Vagina (tissue), 2 donors: Measurements from ENCODE around the gene RASSF7. TPM values are rescaled to one million over a fixed set of nuclear protein-coding genes. Genes with fewer than 3 reads are reported as not detected.

Experiments used
- DNase-seq, 2 donors: peaks; one replicate each; pipeline ENCODE4 v3.0.0-alpha.2; 2017; ENCODE audit errors: extremely low spot score in 2 of 2
- H3K27ac ChIP-seq: fragments of 200-600 bp; sonication (generic); one replicate; pipeline ENCODE4 v1.5.1; 2019
- H3K27me3 ChIP-seq: fragments of 200-600 bp; sonication (generic); one replicate; pipeline ENCODE4 v1.5.1; 2019
- H3K36me3 ChIP-seq, 2 donors: fragments of 200-600 bp; sonication (generic); one replicate each; pipeline ENCODE4 v1.5.1; 2017 to 2019
- H3K4me1 ChIP-seq: fragments of 200-600 bp; sonication (generic); one replicate; pipeline ENCODE4 v1.5.1; 2019
- H3K4me3 ChIP-seq, 2 donors: fragments of 200-600 bp; sonication (generic); 1 replicate in 1 of 2; 2 replicates in 1 of 2; pipeline ENCODE4 v1.5.1; 2016 to 2019
- H3K9me3 ChIP-seq: fragments of 200-600 bp; sonication (generic); one replicate; pipeline ENCODE4 v1.5.1; 2019
- CTCF ChIP-seq, 3 experiments: fragments of 450-650 bp in 2 of 3; fragments of 200-600 bp in 1 of 3; sonication (generic) in 1 of 3; IDR thresholded peaks; one replicate each; pipeline ENCODE4 v1.5.1; 2017 to 2019; ENCODE audit warnings: antibody characterized with exemption in 3 of 3, mild to moderate bottlenecking in 2 of 3, moderate library complexity in 2 of 3
- POLR2A ChIP-seq, 2 donors: fragments of 450-650 bp; IDR thresholded peaks; one replicate each; pipeline ENCODE4 v1.6.1; 2017; ENCODE audit warnings: antibody characterized with exemption in 2 of 2, mild to moderate bottlenecking in 2 of 2, moderate library complexity in 2 of 2
- POLR2AphosphoS5 ChIP-seq, 2 donors: sonication (generic); formaldehyde crosslinking; IDR thresholded peaks; one replicate each; pipeline ENCODE4 v1.9.0; 2017; ENCODE audit warnings: antibody characterized with exemption in 2 of 2, mild to moderate bottlenecking in 2 of 2, low read depth in 1 of 2; ENCODE audit not compliant: insufficient read depth in 1 of 2
- intact Hi-C: fragments of 100-400 bp; cut with DNase I; formaldehyde crosslinking; loops from one replicate; pipeline ENCODE4 v1.15.1; 2023
- total RNA-seq: library from RNA; depleted of rRNA; stranded (reverse); fragments of >200 nt; gene quantifications from one replicate; pipeline ENCODE4 v1.2.3, GENCODE V29; 2016

RASSF7 gene
- total RNA-seq, 1 donor from 2014 or later, result 14.7 TPM

GRCh38 chr11:550021-550745, 10.6 kb upstream of the RASSF7 start:
- Histone ChIP-seq H3K27ac (no peak overlapping the region), H3K4me3 (no peak overlapping the region), H3K27me3 (peaks cover 10% of the 10 kb centered on the region), H3K4me1 (peaks cover 12% of the 10 kb centered on the region), H3K9me3 (no peaks in the 10 kb centered on the region), H3K36me3 (no peaks in the 10 kb centered on the region)
- no peak for DNase-seq
- intact Hi-C loops, result loop anchor here (10.0 kb wide), 1 partner anchor 175 kb away; no protein-coding TSS in a partner anchor
- no peak for TF ChIP-seq POLR2AphosphoS5 (IDR thresholded peaks at IDR 0.05; ENCODE audit: insufficient read depth in 1 of 2, low read depth in 1 of 2)
- TF ChIP-seq CTCF (IDR thresholded peaks at IDR 0.05), result no peak
- no peak for TF ChIP-seq POLR2A (IDR thresholded peaks at IDR 0.05)

- Histone ChIP-seq H3K27me3 (peaks cover 14% of the 10 kb centered on the region), H3K9me3 (no peaks in the 10 kb centered on the region), H3K4me1 (peaks cover 17% of the 10 kb centered on the region), H3K27ac (no peak overlapping the region), H3K36me3 (no peaks in the 10 kb centered on the region), H3K4me3 (no peak overlapping the region)
- TF ChIP-seq POLR2AphosphoS5 (IDR thresholded peaks at IDR 0.05; ENCODE audit: insufficient read depth in 1 of 2, low read depth in 1 of 2), result no peak
- TF ChIP-seq CTCF (IDR thresholded peaks at IDR 0.05), result no peak
- TF ChIP-seq POLR2A (IDR thresholded peaks at IDR 0.05), result no peak
- DNase-seq, result no peak
- intact Hi-C loops, result loop anchor here (10.0 kb wide), 1 partner anchor 174 kb away; no protein-coding TSS in a partner anchor
Observed at GRCh38 chr11:550746-551085, 10.1 kb upstream of the RASSF7 start.

- intact Hi-C loops, result loop anchor here (10.0 kb wide), 1 partner anchor 174 kb away; no protein-coding TSS in a partner anchor
Observed at GRCh38 chr11:551131-551530, 9.6 kb upstream of the RASSF7 start.

GRCh38 chr11:551596-551995, 9.2 kb upstream of the RASSF7 start:
- no peak overlapping the region for H3K4me3 ChIP-seq
- H3K27ac ChIP-seq, result no peak overlapping the region
- TF ChIP-seq POLR2A (IDR thresholded peaks at IDR 0.05) (no peak), POLR2AphosphoS5 (IDR thresholded peaks at IDR 0.05; ENCODE audit: insufficient read depth in 1 of 2, low read depth in 1 of 2) (no peak), CTCF (IDR thresholded peaks at IDR 0.05) (no peak)
- no peaks in the 10 kb centered on the region for H3K9me3 ChIP-seq
- intact Hi-C loops, result loop anchor here (10.0 kb wide), 1 partner anchor 173 kb away; no protein-coding TSS in a partner anchor
- H3K4me1 ChIP-seq, result peaks cover 20% of the 10 kb centered on the region
- DNase-seq, result no peak
- H3K27me3 ChIP-seq, result peaks cover 14% of the 10 kb centered on the region
- no peaks in the 10 kb centered on the region for H3K36me3 ChIP-seq

More at GRCh38 chr11:551131-551530, 9.6 kb upstream of the RASSF7 start:
- Histone ChIP-seq H3K36me3 (no peaks in the 10 kb centered on the region), H3K4me1 (peaks cover 20% of the 10 kb centered on the region), H3K9me3 (no peaks in the 10 kb centered on the region), H3K4me3 (no peak overlapping the region), H3K27me3 (peaks cover 14% of the 10 kb centered on the region), H3K27ac (no peak overlapping the region)
- TF ChIP-seq CTCF (IDR thresholded peaks at IDR 0.05), result no peak
- TF ChIP-seq POLR2AphosphoS5 (IDR thresholded peaks at IDR 0.05; ENCODE audit: insufficient read depth in 1 of 2, low read depth in 1 of 2), result no peak
- TF ChIP-seq POLR2A (IDR thresholded peaks at IDR 0.05), result no peak
- no peak for DNase-seq
